GM18520 (cell line): ENCODE measurements around the gene EFS.

Source experiments
- ATAC-seq: cut with Tn5 transposase; IDR thresholded peaks from one replicate; pipeline ENCODE4 v1.9.1; 2021; ENCODE audit not compliant: unreplicated experiment

EFS gene

DNA sequence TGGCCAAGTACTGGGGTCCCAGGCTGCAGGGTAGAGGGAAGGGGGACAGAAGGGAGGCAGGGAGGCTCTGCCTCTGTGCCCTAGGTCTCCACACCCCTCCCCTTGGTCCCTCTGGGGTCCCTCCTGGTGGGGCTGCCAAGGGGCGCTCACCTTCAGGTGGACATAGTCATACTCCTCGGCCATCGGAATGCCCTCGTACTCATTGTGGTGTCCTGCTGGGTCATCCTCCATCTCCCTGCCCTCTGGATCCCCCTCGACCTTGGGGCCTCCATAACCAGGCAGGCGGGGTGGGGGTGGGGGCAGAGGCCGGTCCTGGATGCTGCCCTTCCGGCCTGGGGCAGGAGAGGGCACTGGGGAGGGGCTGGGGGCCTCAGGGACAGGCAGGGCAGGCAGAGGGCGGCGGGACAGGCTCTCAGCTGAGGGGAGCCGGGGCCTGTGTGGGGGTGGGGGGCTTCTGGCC is 5.8 kb downstream of the EFS start:
- ATAC-seq = no peak

- ATAC-seq = no peak
Measured at GRCh38 chr14:23358553-23359166, 6.3 kb downstream of the EFS start.

- no peak for ATAC-seq
Measured at GRCh38 chr14:23358042-23358441, 6.9 kb downstream of the EFS start.

DNA sequence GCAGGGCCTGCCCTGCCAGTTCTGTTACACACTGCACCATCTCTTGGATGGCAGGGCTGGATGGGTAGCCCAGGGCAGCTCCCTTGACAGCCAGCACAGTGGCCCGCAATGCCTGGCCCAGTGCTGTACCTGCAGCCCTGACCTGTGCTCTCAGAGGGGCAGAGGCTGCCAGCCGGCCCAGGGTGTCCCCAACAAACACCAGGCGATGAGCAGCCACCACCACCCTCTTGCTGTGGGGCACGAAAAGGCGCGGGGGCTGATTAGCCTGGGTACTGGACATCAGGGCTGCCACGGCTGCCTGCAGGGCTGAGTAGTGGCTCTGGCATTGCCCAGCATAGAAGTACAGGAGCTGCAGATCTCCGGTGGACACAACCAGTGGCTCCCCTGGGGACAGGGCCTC is 7.7 kb downstream of the EFS start:
- ATAC-seq = no peak

DNA sequence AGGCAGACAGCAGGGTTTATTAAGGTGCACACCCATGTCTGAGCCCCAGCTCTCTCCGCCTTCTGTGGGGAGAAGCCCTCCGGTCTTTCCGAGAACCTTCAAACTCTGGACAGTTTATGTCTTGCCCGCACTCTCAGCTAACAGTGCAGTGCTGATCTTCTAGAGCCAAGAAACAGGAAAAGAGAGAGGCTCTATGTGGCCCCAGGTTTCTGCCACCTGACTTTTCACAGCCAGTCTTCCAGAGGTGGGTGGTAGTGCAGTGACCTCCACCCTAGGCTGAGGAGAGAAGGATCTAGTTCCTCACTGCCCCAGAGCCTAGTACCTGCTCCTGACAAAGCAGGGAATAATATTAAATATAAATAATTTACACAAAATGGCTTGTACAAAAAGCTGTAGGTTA is 8.3 kb downstream of the EFS start:
- ATAC-seq = no peak

GRCh38 chr14:23355871-23356435 is 9.0 kb downstream of the EFS start:
- no peak for ATAC-seq

DNA sequence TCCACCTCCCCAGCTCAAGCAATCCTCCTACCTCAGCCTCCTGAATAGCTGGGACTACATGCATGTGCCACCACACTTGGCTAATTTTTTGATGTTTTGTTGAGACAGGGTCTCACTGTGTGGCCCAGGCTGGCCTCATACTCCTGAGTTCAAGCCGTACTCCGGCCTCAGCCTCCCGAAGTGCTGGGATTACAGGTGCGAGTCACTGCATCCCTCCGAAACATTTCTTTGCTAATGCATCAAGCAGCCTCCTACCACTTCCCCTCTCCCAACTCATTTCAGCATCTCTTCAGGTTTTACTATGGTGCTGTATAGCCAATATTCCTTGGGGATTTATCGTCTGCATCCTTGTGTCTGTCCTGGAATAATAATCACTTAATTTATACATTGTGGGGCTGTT is 10.0 kb downstream of the EFS start:
- no peak for ATAC-seq

DNA sequence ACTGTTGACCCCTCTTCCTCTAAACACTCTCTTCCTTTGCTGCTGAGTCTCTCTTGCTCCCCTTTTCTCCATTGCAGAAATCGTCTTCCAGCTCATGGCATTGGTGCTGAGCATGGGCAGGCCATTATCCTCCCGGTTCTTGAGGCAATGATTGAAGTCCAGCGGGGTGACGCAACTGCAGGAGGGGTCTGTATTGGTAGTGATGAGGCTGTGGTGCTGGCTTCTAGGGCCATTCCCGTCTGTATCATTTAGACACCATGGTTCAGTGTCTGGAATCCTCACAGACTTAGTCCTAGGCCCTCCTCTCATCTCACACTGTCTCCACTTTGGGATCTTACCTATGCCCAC is 11.6 kb downstream of the EFS start:
- ATAC-seq = no peak

DNA sequence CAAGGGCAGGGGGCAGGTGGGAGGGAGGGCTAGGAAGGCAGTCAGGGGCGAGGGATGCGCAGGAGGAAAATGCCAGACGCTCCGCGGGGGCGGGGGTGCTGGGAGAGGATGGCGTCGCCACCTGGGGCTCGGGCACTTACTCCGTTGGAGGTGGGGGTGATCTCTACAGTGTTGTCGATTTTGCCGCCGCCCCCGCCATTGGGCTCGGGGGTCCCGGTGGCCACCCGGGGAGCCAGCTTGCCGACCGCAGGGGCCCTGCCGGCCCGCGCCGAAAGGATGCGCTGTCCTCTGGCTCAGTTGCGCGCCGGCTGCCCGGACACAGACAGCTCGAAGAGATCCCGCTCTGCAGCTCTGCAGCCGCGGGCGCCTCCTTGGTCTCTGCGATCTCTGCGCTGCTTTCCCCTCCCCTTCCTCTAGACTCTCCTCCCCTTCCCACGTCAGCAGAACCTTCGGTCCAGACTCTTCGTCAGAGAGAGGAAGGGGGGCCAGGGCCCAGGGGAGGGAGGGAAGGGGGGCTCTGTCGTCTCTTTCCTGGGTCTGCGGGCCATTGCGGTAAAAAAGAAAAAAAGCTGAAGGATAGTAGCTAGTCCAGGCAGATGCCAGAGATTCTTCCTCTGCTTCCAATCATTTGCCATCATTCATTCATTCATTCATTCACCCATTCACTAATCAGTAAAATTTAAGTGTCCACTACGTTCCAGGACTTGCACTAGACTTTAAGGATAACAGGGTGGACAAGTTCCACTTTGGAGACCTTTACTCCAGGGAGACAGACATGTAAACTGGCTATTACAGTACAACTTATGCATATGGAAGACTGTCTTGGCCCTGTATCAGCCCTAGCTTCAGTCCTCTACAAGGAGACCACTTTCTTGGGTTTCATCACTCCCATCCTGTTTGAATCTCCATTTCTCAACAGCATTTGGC is 12.2 kb downstream of the EFS start, which contains the start of gene SLC22A17:
TSS of gene SLC22A17 (minus strand) at position 382 of the 927 bp plus-strand sequence.
- ATAC-seq = no peak

GRCh38 chr14:23351681-23352505 is 13.1 kb downstream of the EFS start:
- no peak for ATAC-seq

- ATAC-seq = no peak
Measured at GRCh38 chr14:23349156-23349845, 15.7 kb downstream of the EFS start.

DNA sequence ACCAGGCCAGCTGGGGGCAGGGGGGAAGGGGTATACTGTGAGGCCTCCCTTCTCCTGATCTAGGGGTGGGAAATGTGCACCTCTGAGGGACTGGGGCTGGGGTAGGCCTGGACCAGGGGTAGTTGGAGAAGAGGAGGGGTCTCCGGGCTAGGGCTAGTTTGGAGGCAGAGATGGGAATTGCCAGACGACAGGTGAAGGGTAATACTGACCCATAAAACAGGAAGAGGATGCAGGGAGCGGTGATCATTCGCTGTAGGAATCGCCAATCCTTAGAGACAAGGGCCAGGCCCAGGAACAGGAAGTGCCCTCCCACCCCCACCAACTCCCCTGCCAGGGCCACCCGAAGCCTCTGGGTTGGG is 16.7 kb downstream of the EFS start:
- ATAC-seq = no peak

GRCh38 chr14:23347406-23348296 is 17.3 kb downstream of the EFS start:
- ATAC-seq = no peak

GRCh38 chr14:23346693-23347405 is 18.1 kb downstream of the EFS start:
- ATAC-seq = no peak

DNA sequence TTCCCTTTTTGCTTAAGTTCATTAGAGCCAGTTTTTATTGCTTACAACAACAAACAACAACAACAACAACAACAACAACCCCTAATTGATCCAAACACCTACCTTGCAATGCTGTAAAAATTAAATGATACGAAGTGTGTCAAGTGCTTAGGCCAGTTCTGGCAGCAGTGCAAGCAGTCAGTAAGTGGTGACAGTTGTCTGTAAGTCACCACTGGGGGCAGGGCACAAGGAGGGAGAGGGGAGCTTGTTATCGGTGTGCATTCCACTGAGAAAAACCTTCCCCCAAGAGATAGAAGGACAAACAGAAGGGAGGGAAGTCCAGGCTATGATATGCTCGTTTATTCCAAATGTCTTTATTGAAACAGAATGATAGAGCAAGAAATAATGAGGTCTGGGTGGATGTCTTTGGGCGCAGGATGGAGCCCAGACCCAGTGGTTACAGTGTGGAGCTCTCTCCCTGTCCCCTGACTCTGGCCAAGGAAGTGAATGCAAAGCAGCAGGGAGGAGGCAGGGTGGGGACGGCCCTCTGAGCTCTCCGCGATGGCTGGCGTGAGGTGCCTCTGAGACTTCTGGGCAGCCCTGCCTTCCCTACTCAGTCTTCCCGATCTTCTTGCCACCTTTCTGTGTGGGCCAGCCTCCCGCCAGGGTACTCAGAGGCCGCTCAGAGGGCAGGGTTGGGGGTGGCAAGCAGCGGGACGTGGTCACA is 18.8 kb downstream of the EFS start:
- ATAC-seq = no peak

DNA sequence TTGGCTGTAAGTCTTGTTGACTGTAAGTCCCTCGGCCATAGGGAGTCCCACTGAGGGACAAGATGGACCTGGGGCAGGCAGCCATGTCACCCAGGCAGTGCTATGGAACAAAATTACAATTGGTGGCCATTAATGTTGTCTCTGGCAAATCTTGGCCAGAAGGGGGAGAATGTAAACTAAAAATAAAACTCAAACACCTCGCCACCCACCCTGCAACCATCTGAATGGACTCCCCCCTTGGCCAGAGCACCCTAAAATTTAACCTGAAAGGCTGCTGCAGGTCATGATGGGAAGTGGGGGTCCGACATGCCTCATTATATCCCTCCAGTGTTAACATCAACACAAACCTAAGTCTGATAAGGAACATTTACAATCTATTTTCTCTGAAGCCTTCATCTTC is 20.5 kb downstream of the EFS start:
- ATAC-seq = no peak

DNA sequence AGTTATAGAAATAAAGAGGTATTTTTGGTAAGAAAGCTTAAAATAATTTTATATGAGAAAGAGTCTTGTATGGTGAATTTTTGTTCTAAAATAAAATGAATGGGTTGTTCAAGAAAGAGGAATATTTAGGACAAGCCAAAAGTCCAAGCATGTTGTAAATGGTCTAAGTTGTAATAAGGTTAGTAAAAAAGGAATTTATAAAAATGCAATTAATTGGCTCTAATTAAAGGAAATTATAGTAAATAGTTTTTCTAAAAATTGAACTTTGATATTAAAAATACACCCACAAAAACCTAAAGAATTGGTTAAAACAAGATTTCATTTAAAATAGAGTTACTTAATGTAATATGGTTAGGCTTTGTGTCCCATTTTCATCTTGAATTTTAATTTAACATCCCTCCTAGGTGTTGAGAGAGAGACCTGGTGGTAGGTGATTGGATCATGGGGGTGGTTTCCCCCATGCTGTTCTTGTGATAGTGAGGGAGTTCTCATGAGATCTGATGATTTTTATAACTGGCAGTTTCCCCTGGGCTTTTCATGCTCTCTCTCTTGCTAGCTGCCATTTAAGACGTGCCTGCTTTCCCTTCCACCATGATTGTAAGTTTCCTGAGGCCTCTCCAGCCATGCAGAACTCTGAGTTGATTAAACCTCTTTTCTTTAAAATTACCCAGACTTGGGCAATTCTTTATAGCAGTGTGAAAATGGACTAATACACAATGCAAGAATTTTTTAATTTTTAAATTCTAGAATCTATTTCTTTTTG is 25.3 kb downstream of the EFS start:
- ATAC-seq = no peak

DNA sequence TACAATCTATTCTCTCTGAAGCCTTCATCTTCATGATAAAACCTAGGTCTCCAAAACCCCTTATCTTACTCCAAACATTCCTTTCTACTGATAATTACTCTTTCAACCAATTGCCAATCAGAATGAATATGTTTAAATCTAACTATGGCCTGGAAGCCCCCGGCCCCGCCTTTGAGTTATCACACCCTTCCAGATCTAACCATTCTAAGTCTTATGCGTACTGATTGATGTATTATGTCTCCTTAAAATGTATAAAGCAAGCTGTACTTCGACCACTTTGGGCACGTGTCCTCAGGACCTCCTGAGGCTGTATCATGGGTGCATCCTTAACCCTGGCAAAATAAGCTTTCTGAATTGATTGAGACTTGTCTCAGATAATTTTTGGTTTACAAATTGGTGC is 29.3 kb downstream of the EFS start:
- no peak for ATAC-seq
